ENCODE measurements around the gene XXYLT1.

DNA sequence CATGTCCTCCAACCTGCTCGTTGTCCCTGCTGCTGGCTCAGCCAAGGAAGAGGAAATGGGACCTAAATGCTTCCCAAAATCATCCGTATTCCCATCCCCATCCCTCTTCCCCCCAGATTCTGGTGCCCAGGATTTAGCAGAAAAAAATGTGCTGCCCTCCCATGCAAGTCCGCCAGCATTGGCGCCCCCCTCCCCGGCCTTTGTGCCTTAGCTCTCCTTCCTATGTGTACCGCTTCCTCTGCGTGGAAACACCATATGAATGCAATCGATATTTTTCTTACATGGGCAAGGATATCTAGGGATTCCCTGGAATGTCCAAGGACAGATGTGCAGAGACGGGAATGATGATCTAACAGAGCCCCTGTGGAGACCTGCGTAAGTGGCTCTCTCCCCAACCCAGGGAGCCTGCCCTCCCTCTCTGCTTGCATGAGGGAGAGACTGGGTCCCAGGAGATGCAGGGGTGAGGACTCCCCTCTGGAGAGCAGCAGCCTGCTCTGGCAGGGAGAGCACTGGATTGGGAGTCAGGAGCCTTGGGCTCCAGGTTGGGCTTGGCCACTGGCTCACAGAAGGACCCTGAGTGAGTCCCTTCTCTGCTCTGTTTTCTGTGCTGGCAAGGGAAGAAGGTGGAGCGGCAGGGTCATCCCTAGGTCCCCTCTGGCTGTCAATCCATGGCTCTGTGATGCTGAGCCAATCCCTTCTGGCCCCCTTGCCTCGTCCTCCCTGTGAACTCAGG lies 227.2 kb downstream of the XXYLT1 start:
- no peak for TF ChIP-seq POLR2A (IDR thresholded peaks at IDR 0.05)
- TF ChIP-seq, protein P1, sequence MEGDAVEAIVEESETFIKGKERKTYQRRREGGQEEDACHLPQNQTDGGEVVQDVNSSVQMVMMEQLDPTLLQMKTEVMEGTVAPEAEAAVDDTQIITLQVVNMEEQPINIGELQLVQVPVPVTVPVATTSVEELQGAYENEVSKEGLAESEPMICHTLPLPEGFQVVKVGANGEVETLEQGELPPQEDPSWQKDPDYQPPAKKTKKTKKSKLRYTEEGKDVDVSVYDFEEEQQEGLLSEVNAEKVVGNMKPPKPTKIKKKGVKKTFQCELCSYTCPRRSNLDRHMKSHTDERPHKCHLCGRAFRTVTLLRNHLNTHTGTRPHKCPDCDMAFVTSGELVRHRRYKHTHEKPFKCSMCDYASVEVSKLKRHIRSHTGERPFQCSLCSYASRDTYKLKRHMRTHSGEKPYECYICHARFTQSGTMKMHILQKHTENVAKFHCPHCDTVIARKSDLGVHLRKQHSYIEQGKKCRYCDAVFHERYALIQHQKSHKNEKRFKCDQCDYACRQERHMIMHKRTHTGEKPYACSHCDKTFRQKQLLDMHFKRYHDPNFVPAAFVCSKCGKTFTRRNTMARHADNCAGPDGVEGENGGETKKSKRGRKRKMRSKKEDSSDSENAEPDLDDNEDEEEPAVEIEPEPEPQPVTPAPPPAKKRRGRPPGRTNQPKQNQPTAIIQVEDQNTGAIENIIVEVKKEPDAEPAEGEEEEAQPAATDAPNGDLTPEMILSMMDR (IDR thresholded peaks at IDR 0.05) = no peak
